Hepatocyte (in vitro differentiated cells): ENCODE results near the gene PDE4B.

Experiments used
- EZH2 ChIP-seq: fragments of 200-600 bp; sonication (generic); IDR thresholded peaks from 2 replicates; pipeline ENCODE4 v1.6.1; 2016; ENCODE audit warnings: antibody characterized with exemption, mild to moderate bottlenecking, borderline replicate concordance
- EZH2phosphoT487 ChIP-seq: fragments of 200-600 bp; sonication (generic); IDR thresholded peaks from one replicate; pipeline ENCODE4 v1.6.1; 2018; ENCODE audit warnings: antibody characterized with exemption, mild to moderate bottlenecking, low read depth, moderate library complexity; ENCODE audit not compliant: unreplicated experiment, severe bottlenecking
- TF ChIP-seq, protein P1 (sequence below): fragments of 200-600 bp; sonication (generic); IDR thresholded peaks from 2 replicates; pipeline ENCODE4 v1.5.1; 2016; ENCODE audit warnings: antibody characterized with exemption, mild to moderate bottlenecking; ENCODE audit not compliant: poor library complexity

DNA sequence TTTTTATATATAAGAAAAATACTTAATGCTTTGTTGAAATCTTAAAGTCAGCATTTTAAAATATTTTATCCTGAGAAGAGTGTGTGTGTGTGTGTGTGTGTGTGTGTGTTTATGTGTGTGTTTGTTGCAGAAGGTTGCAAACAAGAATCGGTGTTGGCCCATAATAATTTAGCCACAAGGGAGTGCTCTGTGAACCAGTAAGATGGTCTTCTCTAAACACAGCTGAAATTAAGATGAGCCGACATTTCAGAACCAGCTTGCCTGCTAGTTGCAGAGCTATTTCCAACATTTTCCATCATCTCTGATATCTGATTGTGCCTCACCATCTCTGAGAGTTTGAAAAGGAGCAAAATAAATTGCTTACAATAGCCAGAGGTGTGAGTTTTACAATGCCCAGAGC lies 582.4 kb downstream of the PDE4B start:
- TF ChIP-seq, protein P1, sequence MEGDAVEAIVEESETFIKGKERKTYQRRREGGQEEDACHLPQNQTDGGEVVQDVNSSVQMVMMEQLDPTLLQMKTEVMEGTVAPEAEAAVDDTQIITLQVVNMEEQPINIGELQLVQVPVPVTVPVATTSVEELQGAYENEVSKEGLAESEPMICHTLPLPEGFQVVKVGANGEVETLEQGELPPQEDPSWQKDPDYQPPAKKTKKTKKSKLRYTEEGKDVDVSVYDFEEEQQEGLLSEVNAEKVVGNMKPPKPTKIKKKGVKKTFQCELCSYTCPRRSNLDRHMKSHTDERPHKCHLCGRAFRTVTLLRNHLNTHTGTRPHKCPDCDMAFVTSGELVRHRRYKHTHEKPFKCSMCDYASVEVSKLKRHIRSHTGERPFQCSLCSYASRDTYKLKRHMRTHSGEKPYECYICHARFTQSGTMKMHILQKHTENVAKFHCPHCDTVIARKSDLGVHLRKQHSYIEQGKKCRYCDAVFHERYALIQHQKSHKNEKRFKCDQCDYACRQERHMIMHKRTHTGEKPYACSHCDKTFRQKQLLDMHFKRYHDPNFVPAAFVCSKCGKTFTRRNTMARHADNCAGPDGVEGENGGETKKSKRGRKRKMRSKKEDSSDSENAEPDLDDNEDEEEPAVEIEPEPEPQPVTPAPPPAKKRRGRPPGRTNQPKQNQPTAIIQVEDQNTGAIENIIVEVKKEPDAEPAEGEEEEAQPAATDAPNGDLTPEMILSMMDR, result no peak
- TF ChIP-seq EZH2phosphoT487 (no peak), EZH2 (no peak)
